ENCODE results near the gene ZNF92.

DNA sequence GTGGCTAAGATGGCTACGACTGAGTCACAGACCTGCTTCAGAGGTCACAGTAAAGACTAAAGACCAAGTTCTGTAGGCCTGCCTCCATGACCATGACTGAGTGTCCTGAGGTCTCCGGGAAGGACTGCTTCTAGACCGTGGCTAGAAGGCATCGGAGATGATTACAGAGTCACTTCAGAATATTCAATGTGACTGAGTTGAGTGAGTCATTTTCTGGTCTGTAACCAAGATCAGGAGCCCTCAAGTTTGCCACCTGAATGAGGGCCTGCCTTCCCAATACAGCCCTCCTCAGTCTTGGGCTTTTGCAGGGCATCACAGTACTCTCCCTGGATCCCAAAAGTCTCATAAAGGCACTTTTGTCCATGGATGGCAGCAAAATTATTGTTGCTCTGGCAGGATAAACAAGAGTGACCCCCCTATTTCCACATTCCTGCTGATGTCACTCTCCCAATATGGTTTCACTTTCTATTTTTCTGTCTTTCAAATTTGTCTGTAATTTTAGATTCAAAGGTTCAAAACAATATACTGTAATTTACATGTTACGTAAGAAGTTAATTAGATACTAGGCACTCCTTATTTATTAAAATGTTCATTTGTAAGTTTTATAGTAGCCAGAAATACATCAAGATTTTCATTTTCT lies 47.7 kb upstream of the ZNF92 start:
- no peak for TF ChIP-seq BHLHE40 (IDR thresholded peaks at IDR 0.05; ENCODE audit: low read length)
- TF ChIP-seq TAF1 (CRISPR knock-in tag; IDR thresholded peaks at IDR 0.05) = no peak
- TF ChIP-seq MAFK (conservative IDR thresholded peaks at IDR 0.05 in 1 of 2, IDR thresholded peaks at IDR 0.05 in 1 of 2; ENCODE audit: low read length in 2 of 2) = no peak
- TF ChIP-seq, protein P1, sequence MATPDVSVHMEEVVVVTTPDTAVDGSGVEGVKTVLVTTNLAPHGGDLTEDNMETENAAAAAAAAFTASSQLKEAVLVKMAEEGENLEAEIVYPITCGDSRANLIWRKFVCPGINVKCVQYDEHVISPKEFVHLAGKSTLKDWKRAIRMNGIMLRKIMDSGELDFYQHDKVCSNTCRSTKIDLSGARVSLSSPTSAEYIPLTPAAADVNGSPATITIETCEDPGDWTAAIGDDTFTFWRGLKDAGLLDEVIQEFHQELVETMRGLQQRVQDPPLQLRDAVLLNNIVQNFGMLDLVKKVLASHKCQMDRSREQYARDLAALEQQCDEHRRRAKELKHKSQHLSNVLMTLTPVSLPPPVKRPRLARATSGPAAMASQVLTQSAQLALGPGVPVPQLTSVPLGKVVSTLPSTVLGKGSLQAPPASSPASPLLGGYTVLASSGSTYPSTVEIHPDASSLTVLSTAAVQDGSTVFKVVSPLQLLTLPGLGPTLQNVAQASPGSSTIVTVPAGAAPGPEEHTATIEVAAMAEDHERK (CRISPR knock-in tag; IDR thresholded peaks at IDR 0.05; ENCODE audit: low read depth) = no peak
- no peak for TF ChIP-seq ZNF841 (CRISPR knock-in tag; IDR thresholded peaks at IDR 0.05; ENCODE audit: borderline replicate concordance)
- TF ChIP-seq GABPA (IDR thresholded peaks at IDR 0.05; ENCODE audit: low read depth, low read length) = no peak
- no peak for TF ChIP-seq GABPA (CRISPR knock-in tag; IDR thresholded peaks at IDR 0.05; ENCODE audit: low read depth)
- TF ChIP-seq, protein P2, sequence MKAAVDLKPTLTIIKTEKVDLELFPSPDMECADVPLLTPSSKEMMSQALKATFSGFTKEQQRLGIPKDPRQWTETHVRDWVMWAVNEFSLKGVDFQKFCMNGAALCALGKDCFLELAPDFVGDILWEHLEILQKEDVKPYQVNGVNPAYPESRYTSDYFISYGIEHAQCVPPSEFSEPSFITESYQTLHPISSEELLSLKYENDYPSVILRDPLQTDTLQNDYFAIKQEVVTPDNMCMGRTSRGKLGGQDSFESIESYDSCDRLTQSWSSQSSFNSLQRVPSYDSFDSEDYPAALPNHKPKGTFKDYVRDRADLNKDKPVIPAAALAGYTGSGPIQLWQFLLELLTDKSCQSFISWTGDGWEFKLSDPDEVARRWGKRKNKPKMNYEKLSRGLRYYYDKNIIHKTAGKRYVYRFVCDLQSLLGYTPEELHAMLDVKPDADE (CRISPR knock-in tag; IDR thresholded peaks at IDR 0.05) = no peak
- TF ChIP-seq, protein P3, sequence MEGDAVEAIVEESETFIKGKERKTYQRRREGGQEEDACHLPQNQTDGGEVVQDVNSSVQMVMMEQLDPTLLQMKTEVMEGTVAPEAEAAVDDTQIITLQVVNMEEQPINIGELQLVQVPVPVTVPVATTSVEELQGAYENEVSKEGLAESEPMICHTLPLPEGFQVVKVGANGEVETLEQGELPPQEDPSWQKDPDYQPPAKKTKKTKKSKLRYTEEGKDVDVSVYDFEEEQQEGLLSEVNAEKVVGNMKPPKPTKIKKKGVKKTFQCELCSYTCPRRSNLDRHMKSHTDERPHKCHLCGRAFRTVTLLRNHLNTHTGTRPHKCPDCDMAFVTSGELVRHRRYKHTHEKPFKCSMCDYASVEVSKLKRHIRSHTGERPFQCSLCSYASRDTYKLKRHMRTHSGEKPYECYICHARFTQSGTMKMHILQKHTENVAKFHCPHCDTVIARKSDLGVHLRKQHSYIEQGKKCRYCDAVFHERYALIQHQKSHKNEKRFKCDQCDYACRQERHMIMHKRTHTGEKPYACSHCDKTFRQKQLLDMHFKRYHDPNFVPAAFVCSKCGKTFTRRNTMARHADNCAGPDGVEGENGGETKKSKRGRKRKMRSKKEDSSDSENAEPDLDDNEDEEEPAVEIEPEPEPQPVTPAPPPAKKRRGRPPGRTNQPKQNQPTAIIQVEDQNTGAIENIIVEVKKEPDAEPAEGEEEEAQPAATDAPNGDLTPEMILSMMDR (CRISPR knock-in tag; IDR thresholded peaks at IDR 0.05) = no peak
- no peak for TF ChIP-seq CREM (IDR thresholded peaks at IDR 0.05)
- no peak for TF ChIP-seq CREM (CRISPR knock-in tag; IDR thresholded peaks at IDR 0.05)
- TF ChIP-seq, protein P4, sequence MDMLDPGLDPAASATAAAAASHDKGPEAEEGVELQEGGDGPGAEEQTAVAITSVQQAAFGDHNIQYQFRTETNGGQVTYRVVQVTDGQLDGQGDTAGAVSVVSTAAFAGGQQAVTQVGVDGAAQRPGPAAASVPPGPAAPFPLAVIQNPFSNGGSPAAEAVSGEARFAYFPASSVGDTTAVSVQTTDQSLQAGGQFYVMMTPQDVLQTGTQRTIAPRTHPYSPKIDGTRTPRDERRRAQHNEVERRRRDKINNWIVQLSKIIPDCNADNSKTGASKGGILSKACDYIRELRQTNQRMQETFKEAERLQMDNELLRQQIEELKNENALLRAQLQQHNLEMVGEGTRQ (IDR thresholded peaks at IDR 0.05; ENCODE audit: low read depth, low read length) = no peak
- TF ChIP-seq, protein P4 (CRISPR knock-in tag; IDR thresholded peaks at IDR 0.05; ENCODE audit: borderline replicate concordance) = no peak
- TF ChIP-seq, protein P5, sequence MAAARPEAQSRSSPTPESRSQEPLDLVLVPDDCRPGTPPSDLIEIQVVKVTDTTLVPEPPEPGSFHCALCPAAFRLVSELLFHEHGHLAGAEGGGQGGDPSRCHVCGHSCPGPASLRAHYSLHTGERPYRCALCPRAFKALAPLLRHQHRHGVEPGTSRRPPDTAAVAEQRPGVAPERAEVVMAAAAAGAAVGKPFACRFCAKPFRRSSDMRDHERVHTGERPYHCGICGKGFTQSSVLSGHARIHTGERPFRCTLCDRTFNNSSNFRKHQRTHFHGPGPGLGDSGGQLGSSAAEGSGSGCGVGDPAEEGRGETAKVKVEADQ (CRISPR knock-in tag; IDR thresholded peaks at IDR 0.05; ENCODE audit: borderline replicate concordance) = no peak
- TF ChIP-seq, protein P6, sequence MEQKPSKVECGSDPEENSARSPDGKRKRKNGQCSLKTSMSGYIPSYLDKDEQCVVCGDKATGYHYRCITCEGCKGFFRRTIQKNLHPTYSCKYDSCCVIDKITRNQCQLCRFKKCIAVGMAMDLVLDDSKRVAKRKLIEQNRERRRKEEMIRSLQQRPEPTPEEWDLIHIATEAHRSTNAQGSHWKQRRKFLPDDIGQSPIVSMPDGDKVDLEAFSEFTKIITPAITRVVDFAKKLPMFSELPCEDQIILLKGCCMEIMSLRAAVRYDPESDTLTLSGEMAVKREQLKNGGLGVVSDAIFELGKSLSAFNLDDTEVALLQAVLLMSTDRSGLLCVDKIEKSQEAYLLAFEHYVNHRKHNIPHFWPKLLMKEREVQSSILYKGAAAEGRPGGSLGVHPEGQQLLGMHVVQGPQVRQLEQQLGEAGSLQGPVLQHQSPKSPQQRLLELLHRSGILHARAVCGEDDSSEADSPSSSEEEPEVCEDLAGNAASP (CRISPR knock-in tag; IDR thresholded peaks at IDR 0.05; ENCODE audit: borderline replicate concordance) = no peak
- no peak for TF ChIP-seq ZNF432 (CRISPR knock-in tag; IDR thresholded peaks at IDR 0.05; ENCODE audit: borderline replicate concordance)
- no peak for TF ChIP-seq CEBPB (IDR thresholded peaks at IDR 0.05; ENCODE audit: borderline replicate concordance, low read depth, low read length)
